A549 (cell line): ENCODE data around the gene PRR15L.

Experiments used
- TF ChIP-seq, protein P1 (sequence below): fragments of >200 bp; sonication (Bioruptor Twin); formaldehyde crosslinking; IDR thresholded peaks from 3 replicates; pipeline ENCODE4 v1.5.1; 2016
- TF ChIP-seq, protein P2 (sequence below): fragments of 150-350 bp; IDR thresholded peaks from 2 replicates; pipeline ENCODE4 v1.6.1; 2014; ENCODE audit warnings: low read depth, mild to moderate bottlenecking, low read length
- TF ChIP-seq, protein P3 (sequence below): fragments of >200 bp; sonication (Bioruptor Twin); formaldehyde crosslinking; IDR thresholded peaks from 3 replicates; pipeline ENCODE4 v1.6.1; 2016

DNA sequence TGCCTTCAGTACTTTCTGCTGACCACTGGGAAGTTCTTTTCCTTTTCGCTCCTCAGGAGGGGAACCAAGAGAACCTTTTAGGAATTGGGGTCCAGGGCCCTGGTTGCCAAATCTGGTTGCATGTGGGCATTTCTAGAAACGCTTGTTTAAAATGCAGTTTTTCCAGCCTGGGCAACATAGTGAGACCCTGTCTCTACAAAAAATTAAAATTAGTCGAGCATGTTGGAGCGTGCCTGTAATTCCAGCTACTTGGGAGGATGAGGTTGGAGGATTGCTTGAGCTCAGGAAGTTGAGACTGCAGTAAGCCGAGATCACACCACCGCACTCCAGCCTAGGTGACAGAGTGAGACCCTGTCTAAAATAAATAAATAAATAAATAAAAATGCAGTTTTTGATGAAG, 15.1 kb downstream of the PRR15L start:
- TF ChIP-seq, protein P1, sequence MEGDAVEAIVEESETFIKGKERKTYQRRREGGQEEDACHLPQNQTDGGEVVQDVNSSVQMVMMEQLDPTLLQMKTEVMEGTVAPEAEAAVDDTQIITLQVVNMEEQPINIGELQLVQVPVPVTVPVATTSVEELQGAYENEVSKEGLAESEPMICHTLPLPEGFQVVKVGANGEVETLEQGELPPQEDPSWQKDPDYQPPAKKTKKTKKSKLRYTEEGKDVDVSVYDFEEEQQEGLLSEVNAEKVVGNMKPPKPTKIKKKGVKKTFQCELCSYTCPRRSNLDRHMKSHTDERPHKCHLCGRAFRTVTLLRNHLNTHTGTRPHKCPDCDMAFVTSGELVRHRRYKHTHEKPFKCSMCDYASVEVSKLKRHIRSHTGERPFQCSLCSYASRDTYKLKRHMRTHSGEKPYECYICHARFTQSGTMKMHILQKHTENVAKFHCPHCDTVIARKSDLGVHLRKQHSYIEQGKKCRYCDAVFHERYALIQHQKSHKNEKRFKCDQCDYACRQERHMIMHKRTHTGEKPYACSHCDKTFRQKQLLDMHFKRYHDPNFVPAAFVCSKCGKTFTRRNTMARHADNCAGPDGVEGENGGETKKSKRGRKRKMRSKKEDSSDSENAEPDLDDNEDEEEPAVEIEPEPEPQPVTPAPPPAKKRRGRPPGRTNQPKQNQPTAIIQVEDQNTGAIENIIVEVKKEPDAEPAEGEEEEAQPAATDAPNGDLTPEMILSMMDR = no peak
- TF ChIP-seq, protein P2, sequence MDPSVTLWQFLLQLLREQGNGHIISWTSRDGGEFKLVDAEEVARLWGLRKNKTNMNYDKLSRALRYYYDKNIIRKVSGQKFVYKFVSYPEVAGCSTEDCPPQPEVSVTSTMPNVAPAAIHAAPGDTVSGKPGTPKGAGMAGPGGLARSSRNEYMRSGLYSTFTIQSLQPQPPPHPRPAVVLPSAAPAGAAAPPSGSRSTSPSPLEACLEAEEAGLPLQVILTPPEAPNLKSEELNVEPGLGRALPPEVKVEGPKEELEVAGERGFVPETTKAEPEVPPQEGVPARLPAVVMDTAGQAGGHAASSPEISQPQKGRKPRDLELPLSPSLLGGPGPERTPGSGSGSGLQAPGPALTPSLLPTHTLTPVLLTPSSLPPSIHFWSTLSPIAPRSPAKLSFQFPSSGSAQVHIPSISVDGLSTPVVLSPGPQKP = no peak
- TF ChIP-seq, protein P3, sequence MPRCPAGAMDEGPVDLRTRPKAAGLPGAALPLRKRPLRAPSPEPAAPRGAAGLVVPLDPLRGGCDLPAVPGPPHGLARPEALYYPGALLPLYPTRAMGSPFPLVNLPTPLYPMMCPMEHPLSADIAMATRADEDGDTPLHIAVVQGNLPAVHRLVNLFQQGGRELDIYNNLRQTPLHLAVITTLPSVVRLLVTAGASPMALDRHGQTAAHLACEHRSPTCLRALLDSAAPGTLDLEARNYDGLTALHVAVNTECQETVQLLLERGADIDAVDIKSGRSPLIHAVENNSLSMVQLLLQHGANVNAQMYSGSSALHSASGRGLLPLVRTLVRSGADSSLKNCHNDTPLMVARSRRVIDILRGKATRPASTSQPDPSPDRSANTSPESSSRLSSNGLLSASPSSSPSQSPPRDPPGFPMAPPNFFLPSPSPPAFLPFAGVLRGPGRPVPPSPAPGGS = no peak
